ENCODE data around the gene KRTAP11-1.

The KRTAP11-1 gene

GRCh38 chr21:30900881-30901280 is 19.5 kb upstream of the KRTAP11-1 start:
- TF ChIP-seq TAF1 (IDR thresholded peaks at IDR 0.05; ENCODE audit: borderline replicate concordance, insufficient read depth, low read length) (no peak), FOXP2 (optimal IDR thresholded peaks at IDR 0.05; ENCODE audit: borderline replicate concordance, extremely low read depth, extremely low read length, insufficient read depth) (no peak), POLR2AphosphoS5 (IDR thresholded peaks at IDR 0.05; ENCODE audit: low read depth, low read length) (no peak), SIN3A (IDR thresholded peaks at IDR 0.05; ENCODE audit: borderline replicate concordance, insufficient read depth, low read length) (no peak)
- TF ChIP-seq, protein P1, sequence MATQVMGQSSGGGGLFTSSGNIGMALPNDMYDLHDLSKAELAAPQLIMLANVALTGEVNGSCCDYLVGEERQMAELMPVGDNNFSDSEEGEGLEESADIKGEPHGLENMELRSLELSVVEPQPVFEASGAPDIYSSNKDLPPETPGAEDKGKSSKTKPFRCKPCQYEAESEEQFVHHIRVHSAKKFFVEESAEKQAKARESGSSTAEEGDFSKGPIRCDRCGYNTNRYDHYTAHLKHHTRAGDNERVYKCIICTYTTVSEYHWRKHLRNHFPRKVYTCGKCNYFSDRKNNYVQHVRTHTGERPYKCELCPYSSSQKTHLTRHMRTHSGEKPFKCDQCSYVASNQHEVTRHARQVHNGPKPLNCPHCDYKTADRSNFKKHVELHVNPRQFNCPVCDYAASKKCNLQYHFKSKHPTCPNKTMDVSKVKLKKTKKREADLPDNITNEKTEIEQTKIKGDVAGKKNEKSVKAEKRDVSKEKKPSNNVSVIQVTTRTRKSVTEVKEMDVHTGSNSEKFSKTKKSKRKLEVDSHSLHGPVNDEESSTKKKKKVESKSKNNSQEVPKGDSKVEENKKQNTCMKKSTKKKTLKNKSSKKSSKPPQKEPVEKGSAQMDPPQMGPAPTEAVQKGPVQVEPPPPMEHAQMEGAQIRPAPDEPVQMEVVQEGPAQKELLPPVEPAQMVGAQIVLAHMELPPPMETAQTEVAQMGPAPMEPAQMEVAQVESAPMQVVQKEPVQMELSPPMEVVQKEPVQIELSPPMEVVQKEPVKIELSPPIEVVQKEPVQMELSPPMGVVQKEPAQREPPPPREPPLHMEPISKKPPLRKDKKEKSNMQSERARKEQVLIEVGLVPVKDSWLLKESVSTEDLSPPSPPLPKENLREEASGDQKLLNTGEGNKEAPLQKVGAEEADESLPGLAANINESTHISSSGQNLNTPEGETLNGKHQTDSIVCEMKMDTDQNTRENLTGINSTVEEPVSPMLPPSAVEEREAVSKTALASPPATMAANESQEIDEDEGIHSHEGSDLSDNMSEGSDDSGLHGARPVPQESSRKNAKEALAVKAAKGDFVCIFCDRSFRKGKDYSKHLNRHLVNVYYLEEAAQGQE (IDR thresholded peaks at IDR 0.05; ENCODE audit: insufficient read depth in 1 of 2, low read depth in 2 of 2, low read length in 2 of 2): no peak

GRCh38 chr21:30882866-30883597 is 1.7 kb upstream of the KRTAP11-1 start:
- TF ChIP-seq, protein P1 (IDR thresholded peaks at IDR 0.05; ENCODE audit: insufficient read depth in 1 of 2, low read depth in 2 of 2, low read length in 2 of 2): no peak
- TF ChIP-seq POLR2AphosphoS5 (IDR thresholded peaks at IDR 0.05; ENCODE audit: low read depth, low read length) (no peak), FOXP2 (optimal IDR thresholded peaks at IDR 0.05; ENCODE audit: borderline replicate concordance, extremely low read depth, extremely low read length, insufficient read depth) (no peak), SIN3A (IDR thresholded peaks at IDR 0.05; ENCODE audit: borderline replicate concordance, insufficient read depth, low read length) (no peak)

DNA sequence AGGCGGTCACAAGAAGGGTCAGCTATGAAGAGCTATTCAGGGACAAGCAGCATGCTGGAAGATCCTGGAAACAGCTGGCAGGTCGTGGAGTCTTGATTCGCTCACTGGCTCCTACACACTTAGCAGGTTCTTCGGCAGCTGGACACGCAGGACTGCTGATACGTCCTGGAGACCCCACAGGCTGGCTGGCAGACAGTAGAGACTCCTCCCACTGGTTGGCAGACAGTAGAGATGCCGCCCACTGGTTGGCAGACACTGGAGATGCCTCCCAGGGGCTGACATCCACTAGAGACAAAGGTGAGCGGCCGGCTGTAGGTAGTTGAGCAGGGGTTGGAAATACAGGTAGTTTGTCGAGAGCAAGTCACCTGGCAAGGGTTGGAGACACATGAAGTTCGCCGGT is 466 bp downstream of the KRTAP11-1 start:
- TF ChIP-seq FOXP2 (optimal IDR thresholded peaks at IDR 0.05; ENCODE audit: borderline replicate concordance, extremely low read depth, extremely low read length, insufficient read depth) (no peak), SIN3A (IDR thresholded peaks at IDR 0.05; ENCODE audit: borderline replicate concordance, insufficient read depth, low read length) (no peak), TAF1 (IDR thresholded peaks at IDR 0.05; ENCODE audit: borderline replicate concordance, insufficient read depth, low read length) (no peak), POLR2AphosphoS5 (IDR thresholded peaks at IDR 0.05; ENCODE audit: low read depth, low read length) (no peak)
- TF ChIP-seq, protein P1 (IDR thresholded peaks at IDR 0.05; ENCODE audit: insufficient read depth in 1 of 2, low read depth in 2 of 2, low read length in 2 of 2): no peak

- TF ChIP-seq SIN3A (IDR thresholded peaks at IDR 0.05; ENCODE audit: borderline replicate concordance, insufficient read depth, low read length): no peak
- no peak for TF ChIP-seq TAF1 (IDR thresholded peaks at IDR 0.05; ENCODE audit: borderline replicate concordance, insufficient read depth, low read length)
- TF ChIP-seq FOXP2 (optimal IDR thresholded peaks at IDR 0.05; ENCODE audit: borderline replicate concordance, extremely low read depth, extremely low read length, insufficient read depth): no peak
- TF ChIP-seq POLR2AphosphoS5 (IDR thresholded peaks at IDR 0.05; ENCODE audit: low read depth, low read length): no peak
- TF ChIP-seq, protein P1 (IDR thresholded peaks at IDR 0.05; ENCODE audit: insufficient read depth in 1 of 2, low read depth in 2 of 2, low read length in 2 of 2): no peak
These were observed 6.9 kb downstream of the KRTAP11-1 start for GRCh38 chr21:30874526-30874925.
